Upper lobe of left lung (tissue), 6 donors: Measurements from ENCODE around the gene DMXL2. TPM values are rescaled to one million over a fixed set of nuclear protein-coding genes. Genes with fewer than 3 reads are reported as not detected.
"Not testable (repeated sequence)": the region's sequence is repeated elsewhere in the genome, so short reads cannot be mapped to it uniquely, and the experiment has no call there.

Experiments used
- ATAC-seq, 2 donors: fragments of 200-7000 bp; cut with Tn5 transposase; one replicate each; pipeline ENCODE4 v1.9.1; 2022; ENCODE audit warnings: mild to moderate bottlenecking in 2 of 2, moderate library complexity in 2 of 2; ENCODE audit not compliant: low FRiP score in 2 of 2
- DNase-seq, 2 donors: peaks; one replicate each; pipeline ENCODE4 v3.0.0-alpha.2; 2019 to 2020
- H3K27ac ChIP-seq, 4 donors: fragments of 200-600 bp; sonication (generic); one replicate each; pipeline ENCODE4 v1.5.1; 2016 to 2019
- H3K27me3 ChIP-seq, 4 donors: fragments of 200-600 bp; sonication (generic); one replicate each; pipeline ENCODE4 v1.5.1; 2017 to 2019
- H3K36me3 ChIP-seq, 4 donors: fragments of 200-600 bp; sonication (generic); one replicate each; pipeline ENCODE4 v1.5.1; 2016 to 2019
- H3K4me1 ChIP-seq, 4 donors: fragments of 200-600 bp; sonication (generic); one replicate each; pipeline ENCODE4 v1.5.1; 2018 to 2019
- H3K4me3 ChIP-seq, 4 donors: fragments of 200-600 bp; sonication (generic); one replicate each; pipeline ENCODE4 v1.5.1; 2017 to 2019; ENCODE audit warnings: mild to moderate bottlenecking in 2 of 4, moderate library complexity in 1 of 4
- H3K9me3 ChIP-seq, 4 donors: fragments of 200-600 bp; sonication (generic); one replicate each; pipeline ENCODE4 v1.5.1; 2018 to 2019
- CTCF ChIP-seq, 6 experiments: fragments of 450-650 bp in 4 of 6; fragments of 200-600 bp in 2 of 6; sonication (generic) in 2 of 6; IDR thresholded peaks; one replicate each; pipeline ENCODE4 v1.5.1; 2016 to 2019; ENCODE audit warnings: antibody characterized with exemption in 6 of 6
- EP300 ChIP-seq, 4 donors: sonication (generic); formaldehyde crosslinking; IDR thresholded peaks; one replicate each; pipeline ENCODE4 v1.5.1; 2017; ENCODE audit warnings: antibody characterized with exemption in 4 of 4, control low read depth in 2 of 4
- POLR2A ChIP-seq, 4 donors: fragments of 450-650 bp; IDR thresholded peaks; one replicate each; pipeline ENCODE4 v1.5.1; 2016 to 2017; ENCODE audit warnings: antibody characterized with exemption in 4 of 4, mild to moderate bottlenecking in 2 of 4
- POLR2AphosphoS5 ChIP-seq, 2 donors: sonication (generic); formaldehyde crosslinking; IDR thresholded peaks; one replicate each; pipeline ENCODE4 v1.5.1; 2017; ENCODE audit warnings: antibody characterized with exemption in 2 of 2
- WGBS, 2 donors: methylation state at CpG; one replicate each; pipeline ENCODE4 v1.1.5; 2017 to 2018; 5-methylcytosine and 5-hydroxymethylcytosine counted together
- total RNA-seq, 6 donors: library from RNA; depleted of rRNA in 4 of 6; stranded (reverse); fragments of >200 nt in 4 of 6; gene quantifications; one replicate each; pipeline versions ENCODE4 v1.1.0 to v1.2.1, GENCODE V29; 2016 to 2021
- donor health status: DM: no; HTN: no; CAD: no; lungs with moderate emphysema.
- donor health status: DM: no; HTN: yes; CAD: no; lungs with severe emphysema.

Gene DMXL2
- total RNA-seq, 6 donors from 2014 or later = 39.8 to 140 (median 58.1) TPM

- WGBS, 2 donors = 79 to 85% methylated on average over 6 of the region's 6 CpGs
- H3K36me3 ChIP-seq = no peaks in the 10 kb centered on the region
- peak overlapping the region in 2 of 4 donors; percentile 16 to 84 for H3K27ac ChIP-seq
- no peak for TF ChIP-seq CTCF (IDR thresholded peaks at IDR 0.05)
- TF ChIP-seq EP300 (IDR thresholded peaks at IDR 0.05) = peak in 3 of 4 donors; percentile 42 to 63 (median 55)
- TF ChIP-seq POLR2AphosphoS5 (IDR thresholded peaks at IDR 0.05) = peak in 1 of 2 donors; percentile 60
- TF ChIP-seq POLR2A (IDR thresholded peaks at IDR 0.05) = peak in 1 of 4 donors; percentile 61
- no peak for ATAC-seq
- peaks cover 8 to 19% (median 12%) of the 10 kb centered on the region in 4 donors for H3K4me1 ChIP-seq
- H3K9me3 ChIP-seq = no peaks in the 10 kb centered on the region
- no peaks in the 10 kb centered on the region for H3K27me3 ChIP-seq
- no peak overlapping the region for H3K4me3 ChIP-seq
- peak in 1 of 2 donors; percentile 45 for DNase-seq
These were observed 3.1 kb downstream of the DMXL2 start for GRCh38 chr15:51619331-51620035.

DNA sequence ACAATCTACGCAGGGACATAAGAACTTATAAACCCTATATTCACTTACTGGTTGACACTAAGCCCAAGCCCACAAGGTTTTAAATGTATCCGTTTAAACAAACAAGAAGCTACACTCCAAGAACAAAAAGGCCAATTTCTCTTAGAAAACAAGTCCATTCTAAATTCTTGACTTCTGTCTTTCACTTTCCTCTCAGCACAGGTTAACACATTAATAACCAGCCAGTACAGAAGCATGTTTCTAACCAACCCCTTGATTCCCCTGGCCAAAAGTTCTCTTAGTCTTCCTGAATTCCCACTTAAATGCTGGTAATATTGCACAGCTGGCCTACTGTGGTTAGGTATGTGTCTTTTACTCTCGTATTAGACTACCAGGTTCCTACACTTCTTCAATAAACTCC lies 4.7 kb downstream of the DMXL2 start:
- Histone ChIP-seq H3K4me3 (no peak overlapping the region), H3K9me3 (no peaks in the 10 kb centered on the region), H3K27ac (no peak overlapping the region), H3K27me3 (no peaks in the 10 kb centered on the region), H3K4me1 (peaks cover 0 to 11% (median 7%) of the 10 kb centered on the region in 4 donors), H3K36me3 (no peaks in the 10 kb centered on the region)
- TF ChIP-seq POLR2AphosphoS5 (IDR thresholded peaks at IDR 0.05) = no peak
- no peak for TF ChIP-seq CTCF (IDR thresholded peaks at IDR 0.05)
- no peak for TF ChIP-seq POLR2A (IDR thresholded peaks at IDR 0.05)
- TF ChIP-seq EP300 (IDR thresholded peaks at IDR 0.05) = no peak
- ATAC-seq (no peak), DNase-seq (no peak)
- WGBS, 2 donors = 64 to 78% methylated on average over 3 of the region's 3 CpGs

DNA sequence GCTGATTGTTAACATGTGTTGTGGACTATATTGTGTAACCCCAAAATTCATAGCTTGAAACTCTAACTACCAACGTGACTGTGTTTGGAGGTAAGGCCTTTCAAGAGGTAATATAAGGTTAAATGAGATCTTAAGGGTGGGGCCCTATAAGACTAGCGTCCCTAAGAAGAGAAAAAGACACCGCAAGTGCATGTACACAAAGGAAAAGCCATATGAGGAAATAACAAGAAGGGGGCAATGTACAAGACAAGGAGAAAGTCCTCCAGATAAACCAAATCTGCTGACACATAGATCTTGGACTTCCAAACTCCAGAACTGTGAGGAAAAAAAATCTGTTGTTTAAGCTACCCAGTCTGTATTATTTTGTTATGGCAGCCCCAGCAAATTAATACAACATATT lies 8.6 kb downstream of the DMXL2 start:
- no peak for ATAC-seq
- H3K9me3 ChIP-seq = no peaks in the 10 kb centered on the region
- WGBS, 2 donors = 62 to 89% methylated on average over 3 of the region's 3 CpGs
- H3K36me3 ChIP-seq = no peaks in the 10 kb centered on the region
- no peak for DNase-seq
- no peak overlapping the region for H3K27ac ChIP-seq
- TF ChIP-seq POLR2AphosphoS5 (IDR thresholded peaks at IDR 0.05) (no peak), CTCF (IDR thresholded peaks at IDR 0.05) (no peak), EP300 (IDR thresholded peaks at IDR 0.05) (no peak), POLR2A (IDR thresholded peaks at IDR 0.05) (no peak)
- peaks cover 0 to 4% (median 0%) of the 10 kb centered on the region in 4 donors for H3K4me1 ChIP-seq
- no peak overlapping the region for H3K4me3 ChIP-seq
- H3K27me3 ChIP-seq = no peaks in the 10 kb centered on the region

DNA sequence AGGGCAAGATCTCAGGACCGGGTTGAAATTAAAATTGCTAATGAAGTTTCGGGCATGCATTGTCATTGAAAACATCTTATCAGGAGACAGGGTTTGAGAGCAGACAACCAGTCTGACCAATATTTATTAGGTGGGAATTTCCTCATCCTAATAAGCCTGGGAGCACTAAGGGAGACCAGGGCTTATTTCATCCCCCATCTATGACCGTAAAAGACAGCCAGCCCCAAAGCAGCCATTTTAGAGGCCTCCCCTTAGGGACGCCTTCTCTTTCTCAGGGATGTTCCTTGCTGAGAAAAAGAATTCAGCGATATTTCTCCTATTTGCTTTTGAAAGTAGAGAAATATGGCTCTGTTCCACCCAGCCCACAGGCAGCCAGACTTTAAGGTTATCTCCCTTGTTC lies 9.9 kb downstream of the DMXL2 start:
- H3K9me3 ChIP-seq, H3K4me1 ChIP-seq: not testable (repeated sequence)
- WGBS, 2 donors = 97% methylated on average over 5 of the region's 5 CpGs

GRCh38 chr15:51603462-51603948 lies 19.1 kb downstream of the DMXL2 start:
- not testable (repeated sequence) for H3K27me3 ChIP-seq, ATAC-seq, H3K27ac ChIP-seq, H3K4me3 ChIP-seq, H3K36me3 ChIP-seq, H3K9me3 ChIP-seq, H3K4me1 ChIP-seq
- DNase-seq = peak; percentile 23 to 35
- TF ChIP-seq POLR2A (IDR thresholded peaks at IDR 0.05) = peak in 1 of 4 donors; percentile 19
- 87 to 90% methylated on average over 15 of the region's 15 CpGs for WGBS, 2 donors

More for the DNA sequence above, 9.9 kb downstream of the DMXL2 start:
- not testable (repeated sequence) for H3K27ac ChIP-seq, H3K4me3 ChIP-seq, H3K36me3 ChIP-seq, ATAC-seq, DNase-seq, H3K27me3 ChIP-seq

DNA sequence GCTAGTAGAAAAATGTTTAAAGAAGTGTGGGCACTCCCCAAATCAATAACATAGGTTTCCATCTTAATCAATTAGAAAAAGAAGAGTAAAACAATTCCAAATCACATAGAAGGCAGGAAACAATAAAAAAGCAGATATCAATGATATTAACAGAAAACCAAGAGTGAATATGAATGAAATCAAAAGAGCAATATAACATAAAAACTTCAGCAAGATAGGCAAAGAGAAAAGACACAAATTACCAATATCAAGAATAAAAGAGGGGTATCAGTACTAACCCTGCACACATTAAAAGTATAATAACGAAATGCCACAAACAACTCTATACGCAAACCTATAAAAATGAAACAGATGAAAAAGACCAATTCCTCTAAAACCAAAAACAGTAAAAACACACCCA lies 19.6 kb downstream of the DMXL2 start:
- no peaks in the 10 kb centered on the region for H3K36me3 ChIP-seq
- no peak overlapping the region for H3K27ac ChIP-seq
- no peaks in the 10 kb centered on the region for H3K9me3 ChIP-seq
- DNase-seq (no peak), ATAC-seq (no peak)
- no peak overlapping the region for H3K4me3 ChIP-seq
- H3K4me1 ChIP-seq = no peaks in the 10 kb centered on the region
- no peaks in the 10 kb centered on the region for H3K27me3 ChIP-seq
- 65 to 97% methylated on average over 2 of the region's 2 CpGs for WGBS, 2 donors
- TF ChIP-seq POLR2A (IDR thresholded peaks at IDR 0.05) (no peak), CTCF (IDR thresholded peaks at IDR 0.05) (no peak), EP300 (IDR thresholded peaks at IDR 0.05) (no peak), POLR2AphosphoS5 (IDR thresholded peaks at IDR 0.05) (no peak)
